ENCODE results near the gene PHACTR4. TPM values are rescaled to one million over a fixed set of nuclear protein-coding genes. Genes with fewer than 3 reads are reported as not detected.
A peak's percentile ranks its signal among the peaks of the same experiment; 100 is the strongest.

Gene PHACTR4
- total and polyA plus RNA-seq, 2 donors (not counting 1 experiment from before 2014, with no cell fraction given), result 5.5 to 6.9 TPM

DNA sequence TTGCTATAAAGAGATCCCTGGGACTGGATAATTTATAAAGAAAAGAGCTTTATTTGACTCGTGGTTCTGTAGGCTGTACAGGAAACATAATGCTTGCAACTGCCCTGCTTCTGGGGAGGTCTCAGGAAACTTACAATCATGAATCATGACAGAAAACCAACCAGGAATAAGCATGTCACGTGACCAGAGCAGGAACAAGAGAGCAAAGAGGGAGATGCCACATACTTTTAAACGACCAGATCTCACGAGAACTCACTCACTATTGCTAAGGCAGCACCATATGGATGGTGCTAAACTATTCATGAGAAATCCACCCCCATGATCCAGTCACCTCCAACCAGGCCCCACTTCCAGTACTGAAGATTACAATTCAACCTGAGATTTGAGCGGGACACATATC lies 86.5 kb downstream of the PHACTR4 start:
- Histone ChIP-seq H3K79me2 (ENCODE audit: control insufficient read depth, insufficient read depth, low read length) (no peaks in the 10 kb centered on the region), H2AFZ (ENCODE audit: low read length) (peak overlapping the region; percentile 5), H3K27ac (ENCODE audit: insufficient read depth, low read length) (no peak overlapping the region), H3K9me3 (ENCODE audit: control insufficient read depth, insufficient read depth, low read depth, low read length) (no peaks in the 10 kb centered on the region), H3K4me3 (replicated peaks in 1 of 4; ENCODE audit: control extremely low read depth in 1 of 4, insufficient read depth in 1 of 4, low read depth in 3 of 4, low read length in 4 of 4) (no peak overlapping the region), H3K4me1 (ENCODE audit: control insufficient read depth, extremely low read depth, insufficient read depth, low read length) (peaks cover 4% of the 10 kb centered on the region), H3K9ac (ENCODE audit: insufficient read depth, low read length) (no peak overlapping the region), H3K27me3 (ENCODE audit: control insufficient read depth, insufficient read depth, low read length) (no peaks in the 10 kb centered on the region), H3K4me2 (ENCODE audit: extremely low read depth, insufficient read depth, low read length) (no peak overlapping the region), H3K36me3 (ENCODE audit: control insufficient read depth, insufficient read depth, low read length) (peaks cover 2% of the 10 kb centered on the region), H4K20me1 (ENCODE audit: control insufficient read depth, extremely low read depth, insufficient read depth, low read length) (no peaks in the 10 kb centered on the region)
- DNase-seq (ENCODE audit: low read depth in 2 of 2), result peak; percentile 60 to 74
- no peak for TF ChIP-seq EZH2 (IDR thresholded peaks at IDR 0.05; ENCODE audit: low read length, missing control alignments)
- TF ChIP-seq, protein P1, sequence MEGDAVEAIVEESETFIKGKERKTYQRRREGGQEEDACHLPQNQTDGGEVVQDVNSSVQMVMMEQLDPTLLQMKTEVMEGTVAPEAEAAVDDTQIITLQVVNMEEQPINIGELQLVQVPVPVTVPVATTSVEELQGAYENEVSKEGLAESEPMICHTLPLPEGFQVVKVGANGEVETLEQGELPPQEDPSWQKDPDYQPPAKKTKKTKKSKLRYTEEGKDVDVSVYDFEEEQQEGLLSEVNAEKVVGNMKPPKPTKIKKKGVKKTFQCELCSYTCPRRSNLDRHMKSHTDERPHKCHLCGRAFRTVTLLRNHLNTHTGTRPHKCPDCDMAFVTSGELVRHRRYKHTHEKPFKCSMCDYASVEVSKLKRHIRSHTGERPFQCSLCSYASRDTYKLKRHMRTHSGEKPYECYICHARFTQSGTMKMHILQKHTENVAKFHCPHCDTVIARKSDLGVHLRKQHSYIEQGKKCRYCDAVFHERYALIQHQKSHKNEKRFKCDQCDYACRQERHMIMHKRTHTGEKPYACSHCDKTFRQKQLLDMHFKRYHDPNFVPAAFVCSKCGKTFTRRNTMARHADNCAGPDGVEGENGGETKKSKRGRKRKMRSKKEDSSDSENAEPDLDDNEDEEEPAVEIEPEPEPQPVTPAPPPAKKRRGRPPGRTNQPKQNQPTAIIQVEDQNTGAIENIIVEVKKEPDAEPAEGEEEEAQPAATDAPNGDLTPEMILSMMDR (conservative IDR thresholded peaks at IDR 0.05 in 1 of 2, IDR thresholded peaks at IDR 0.05 in 1 of 2; ENCODE audit: low read depth in 1 of 2, low read length in 2 of 2), result no peak

DNA sequence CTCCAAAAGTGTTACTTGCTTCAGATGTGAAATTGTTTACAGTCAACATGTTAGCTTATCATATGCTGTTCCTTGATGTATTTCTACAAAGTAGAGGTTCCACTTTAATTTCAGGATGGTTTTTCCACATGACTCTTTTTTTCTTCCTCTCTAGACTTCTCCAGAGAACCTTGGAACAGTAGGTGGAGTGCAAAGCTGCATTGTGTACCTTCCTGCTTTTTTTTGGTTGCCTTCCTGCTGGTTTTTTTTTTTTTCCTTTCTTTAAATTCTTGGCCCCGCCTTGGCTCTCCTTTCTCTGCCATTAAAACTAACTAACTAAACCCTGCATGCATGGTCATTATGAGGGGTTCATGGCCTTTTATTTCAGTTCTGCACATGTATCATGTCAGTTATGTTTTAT lies 88.1 kb downstream of the PHACTR4 start:
- Histone ChIP-seq H3K27ac (ENCODE audit: insufficient read depth, low read length) (no peak overlapping the region), H3K4me2 (ENCODE audit: extremely low read depth, insufficient read depth, low read length) (no peak overlapping the region), H4K20me1 (ENCODE audit: control insufficient read depth, extremely low read depth, insufficient read depth, low read length) (no peaks in the 10 kb centered on the region), H3K9me3 (ENCODE audit: control insufficient read depth, insufficient read depth, low read depth, low read length) (no peaks in the 10 kb centered on the region), H2AFZ (ENCODE audit: low read length) (no peak overlapping the region), H3K4me1 (ENCODE audit: control insufficient read depth, extremely low read depth, insufficient read depth, low read length) (peaks cover 4% of the 10 kb centered on the region), H3K79me2 (ENCODE audit: control insufficient read depth, insufficient read depth, low read length) (no peaks in the 10 kb centered on the region), H3K4me3 (replicated peaks in 1 of 4; ENCODE audit: control extremely low read depth in 1 of 4, insufficient read depth in 1 of 4, low read depth in 3 of 4, low read length in 4 of 4) (no peak overlapping the region), H3K27me3 (ENCODE audit: control insufficient read depth, insufficient read depth, low read length) (no peaks in the 10 kb centered on the region), H3K36me3 (ENCODE audit: control insufficient read depth, insufficient read depth, low read length) (peaks cover 2% of the 10 kb centered on the region), H3K9ac (ENCODE audit: insufficient read depth, low read length) (no peak overlapping the region)
- no peak for DNase-seq (ENCODE audit: low read depth in 2 of 2)
- TF ChIP-seq EZH2 (IDR thresholded peaks at IDR 0.05; ENCODE audit: low read length, missing control alignments), result no peak
- TF ChIP-seq, protein P1 (conservative IDR thresholded peaks at IDR 0.05 in 1 of 2, IDR thresholded peaks at IDR 0.05 in 1 of 2; ENCODE audit: low read depth in 1 of 2, low read length in 2 of 2), result no peak

DNA sequence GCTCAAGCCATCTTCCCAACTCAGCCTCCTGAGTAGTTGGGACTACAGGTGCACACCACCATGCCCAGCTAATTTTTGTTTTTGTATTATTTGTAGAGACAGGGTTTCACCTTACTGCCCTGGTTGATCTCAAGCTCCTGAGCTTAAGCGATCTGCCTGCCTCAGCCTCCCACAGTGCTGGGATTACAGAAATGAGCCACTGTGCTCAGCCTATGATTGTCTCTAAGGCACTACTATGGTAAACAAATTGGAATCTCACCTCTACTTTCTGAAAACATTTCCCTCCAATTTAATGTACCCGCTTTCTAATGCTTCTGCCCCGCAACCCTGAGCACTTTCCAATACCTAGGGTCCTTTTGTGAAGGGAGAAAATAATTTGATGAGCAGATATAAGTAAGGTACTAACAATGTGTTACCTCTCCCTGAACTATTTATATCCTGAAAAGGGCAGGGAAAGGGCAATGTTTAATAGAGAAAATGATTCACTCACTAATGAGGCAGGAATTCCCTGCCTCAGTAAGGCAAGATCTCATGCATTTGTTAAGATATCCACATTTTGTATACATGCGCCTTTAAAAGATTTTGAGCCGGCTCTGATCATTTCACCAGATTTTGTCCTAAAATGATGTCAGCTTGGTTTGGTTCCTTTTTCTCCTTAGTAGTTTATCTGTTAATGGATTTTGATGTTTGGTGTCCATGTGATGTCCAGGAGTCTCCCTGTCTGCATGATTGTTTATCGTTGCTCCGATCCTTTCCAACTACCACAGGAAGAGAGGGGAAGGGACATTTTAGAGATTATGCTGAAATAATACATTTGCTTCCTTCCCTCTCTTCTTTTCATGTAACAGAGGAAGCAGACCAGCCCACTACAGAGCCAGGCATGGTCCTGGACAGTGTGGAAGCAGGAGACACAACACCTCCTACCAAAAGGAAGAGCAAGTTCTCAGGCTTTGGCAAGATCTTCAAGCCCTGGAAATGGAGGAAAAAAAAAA lies 89.0 kb downstream of the PHACTR4 start:
- Histone ChIP-seq H3K9ac (ENCODE audit: insufficient read depth, low read length) (no peak overlapping the region), H3K27me3 (ENCODE audit: control insufficient read depth, insufficient read depth, low read length) (no peaks in the 10 kb centered on the region), H3K27ac (ENCODE audit: insufficient read depth, low read length) (no peak overlapping the region), H3K4me3 (replicated peaks in 1 of 4; ENCODE audit: control extremely low read depth in 1 of 4, insufficient read depth in 1 of 4, low read depth in 3 of 4, low read length in 4 of 4) (no peak overlapping the region), H2AFZ (ENCODE audit: low read length) (no peak overlapping the region), H3K79me2 (ENCODE audit: control insufficient read depth, insufficient read depth, low read length) (no peaks in the 10 kb centered on the region), H3K4me1 (ENCODE audit: control insufficient read depth, extremely low read depth, insufficient read depth, low read length) (peaks cover 4% of the 10 kb centered on the region), H3K9me3 (ENCODE audit: control insufficient read depth, insufficient read depth, low read depth, low read length) (no peaks in the 10 kb centered on the region), H4K20me1 (ENCODE audit: control insufficient read depth, extremely low read depth, insufficient read depth, low read length) (no peaks in the 10 kb centered on the region), H3K4me2 (ENCODE audit: extremely low read depth, insufficient read depth, low read length) (no peak overlapping the region), H3K36me3 (ENCODE audit: control insufficient read depth, insufficient read depth, low read length) (peaks cover 2% of the 10 kb centered on the region)
- no peak for TF ChIP-seq EZH2 (IDR thresholded peaks at IDR 0.05; ENCODE audit: low read length, missing control alignments)
- TF ChIP-seq, protein P1 (conservative IDR thresholded peaks at IDR 0.05 in 1 of 2, IDR thresholded peaks at IDR 0.05 in 1 of 2; ENCODE audit: low read depth in 1 of 2, low read length in 2 of 2), result no peak
- DNase-seq (ENCODE audit: low read depth in 2 of 2), result peak in 1 of 2 donors; percentile 32

Data from fibroblast of lung (primary cell).